MCF 10A (cell line): Measurements from ENCODE around the gene ZBP1. TPM values are rescaled to one million over a fixed set of nuclear protein-coding genes. Genes with fewer than 3 reads are reported as not detected.

Experiments used
- BruUV-seq: library from RNA; stranded (reverse); fragments of 400-500 nt; replicated peaks from 2 replicates; lab custom pipeline; 2021; lab: Mats Ljungman, UMichigan
- CTCF ChIA-PET: fragments of 300-600 bp; sonication (Branson Sonifier 250); formaldehyde crosslinking; extraction: SDS; loops from one replicate; lab custom pipeline; 2021; ENCODE audit warnings: antibody characterized with exemption, inconsistent platforms; lab: Yijun Ruan, JAX
- POLR2A ChIA-PET: fragments of 300-600, 350-650 bp; sonication (Branson Sonifier 250); formaldehyde crosslinking; extraction: SDS; loops from one replicate; lab custom pipeline; 2020; ENCODE audit warnings: antibody characterized with exemption, inconsistent platforms; lab: Yijun Ruan, JAX
- DNase-seq: peaks from one replicate; pipeline ENCODE4 v3.0.0-alpha.2; 2018; ENCODE audit not compliant: unreplicated experiment
- H3K27ac Mint-ChIP-seq: one replicate; pipeline ENCODE4 v1.8.0; 2022; ENCODE audit warnings: mild to moderate bottlenecking, low read depth, mixed read lengths; ENCODE audit not compliant: unreplicated experiment
- H3K27me3 Mint-ChIP-seq: one replicate; pipeline ENCODE4 v1.8.0; 2022; ENCODE audit warnings: mixed read lengths; ENCODE audit not compliant: insufficient read depth, unreplicated experiment
- H3K36me3 Mint-ChIP-seq: one replicate; pipeline ENCODE4 v1.8.0; 2022; ENCODE audit warnings: mild to moderate bottlenecking, moderate library complexity, mixed read lengths; ENCODE audit not compliant: insufficient read depth, unreplicated experiment
- H3K4me1 Mint-ChIP-seq: one replicate; pipeline ENCODE4 v1.8.0; 2022; ENCODE audit warnings: mixed read lengths; ENCODE audit not compliant: insufficient read depth, unreplicated experiment
- H3K4me3 Mint-ChIP-seq: one replicate; pipeline ENCODE4 v1.8.0; 2022; ENCODE audit warnings: mild to moderate bottlenecking, moderate library complexity, mixed read lengths; ENCODE audit not compliant: unreplicated experiment
- H3K9me3 Mint-ChIP-seq: one replicate; pipeline ENCODE4 v1.8.0; 2022; ENCODE audit warnings: mixed read lengths; ENCODE audit not compliant: unreplicated experiment
- intact Hi-C: fragments of 100-400 bp; cut with micrococcal nuclease; formaldehyde crosslinking; loops from 2 replicates; pipeline ENCODE4 v1.14.1; 2022
- total RNA-seq: library from RNA; stranded (reverse); gene quantifications from 2 replicates; pipeline ENCODE4 v1.2.3, GENCODE V29; 2022
- TF ChIP-seq, protein P1 (sequence below): fragments of 200-600 bp; IDR thresholded peaks from one replicate; pipeline ENCODE4 v1.8.0; 2022; ENCODE audit warnings: antibody characterized with exemption, mild to moderate bottlenecking; ENCODE audit not compliant: unreplicated experiment

Gene ZBP1
- total RNA-seq, 1 experiment from 2014 or later: not detected

DNA sequence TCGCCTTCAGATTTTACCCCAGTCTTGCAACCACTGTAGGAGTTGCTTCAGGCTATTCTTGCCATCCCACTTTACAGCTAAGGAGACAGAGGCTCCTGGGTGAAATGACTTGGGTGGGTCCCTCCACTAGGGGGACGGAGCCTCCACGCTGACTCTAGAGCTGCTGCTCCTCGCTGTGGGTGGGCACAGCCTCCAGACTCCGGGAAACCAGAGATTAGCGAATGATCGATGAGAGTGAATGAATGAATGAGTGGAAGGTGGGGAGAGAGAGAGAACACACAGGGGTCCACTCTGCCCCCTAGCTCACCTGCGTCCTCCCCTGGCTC lies 10.4 kb downstream of the ZBP1 start:
- DNase-seq: no peak
- intact Hi-C loops: no loop called here
- Mint-ChIP-seq H3K4me1 (no peaks in the 10 kb centered on the region), H3K9me3 (no peaks in the 10 kb centered on the region), H3K4me3 (no peak overlapping the region), H3K27me3 (peaks cover 63% of the 10 kb centered on the region), H3K27ac (no peak overlapping the region), H3K36me3 (no peaks in the 10 kb centered on the region)
- no TSS peak for BruUV-seq
- ChIA-PET POLR2A (no interaction called here), CTCF (interaction anchor here (0.6 to 1.2 kb wide), 4 partner anchors 114 to 602 kb away, joined by 3 to 4 read pairs (median 3); no protein-coding TSS in a partner anchor)
- TF ChIP-seq, protein P1, sequence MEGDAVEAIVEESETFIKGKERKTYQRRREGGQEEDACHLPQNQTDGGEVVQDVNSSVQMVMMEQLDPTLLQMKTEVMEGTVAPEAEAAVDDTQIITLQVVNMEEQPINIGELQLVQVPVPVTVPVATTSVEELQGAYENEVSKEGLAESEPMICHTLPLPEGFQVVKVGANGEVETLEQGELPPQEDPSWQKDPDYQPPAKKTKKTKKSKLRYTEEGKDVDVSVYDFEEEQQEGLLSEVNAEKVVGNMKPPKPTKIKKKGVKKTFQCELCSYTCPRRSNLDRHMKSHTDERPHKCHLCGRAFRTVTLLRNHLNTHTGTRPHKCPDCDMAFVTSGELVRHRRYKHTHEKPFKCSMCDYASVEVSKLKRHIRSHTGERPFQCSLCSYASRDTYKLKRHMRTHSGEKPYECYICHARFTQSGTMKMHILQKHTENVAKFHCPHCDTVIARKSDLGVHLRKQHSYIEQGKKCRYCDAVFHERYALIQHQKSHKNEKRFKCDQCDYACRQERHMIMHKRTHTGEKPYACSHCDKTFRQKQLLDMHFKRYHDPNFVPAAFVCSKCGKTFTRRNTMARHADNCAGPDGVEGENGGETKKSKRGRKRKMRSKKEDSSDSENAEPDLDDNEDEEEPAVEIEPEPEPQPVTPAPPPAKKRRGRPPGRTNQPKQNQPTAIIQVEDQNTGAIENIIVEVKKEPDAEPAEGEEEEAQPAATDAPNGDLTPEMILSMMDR: no peak

DNA sequence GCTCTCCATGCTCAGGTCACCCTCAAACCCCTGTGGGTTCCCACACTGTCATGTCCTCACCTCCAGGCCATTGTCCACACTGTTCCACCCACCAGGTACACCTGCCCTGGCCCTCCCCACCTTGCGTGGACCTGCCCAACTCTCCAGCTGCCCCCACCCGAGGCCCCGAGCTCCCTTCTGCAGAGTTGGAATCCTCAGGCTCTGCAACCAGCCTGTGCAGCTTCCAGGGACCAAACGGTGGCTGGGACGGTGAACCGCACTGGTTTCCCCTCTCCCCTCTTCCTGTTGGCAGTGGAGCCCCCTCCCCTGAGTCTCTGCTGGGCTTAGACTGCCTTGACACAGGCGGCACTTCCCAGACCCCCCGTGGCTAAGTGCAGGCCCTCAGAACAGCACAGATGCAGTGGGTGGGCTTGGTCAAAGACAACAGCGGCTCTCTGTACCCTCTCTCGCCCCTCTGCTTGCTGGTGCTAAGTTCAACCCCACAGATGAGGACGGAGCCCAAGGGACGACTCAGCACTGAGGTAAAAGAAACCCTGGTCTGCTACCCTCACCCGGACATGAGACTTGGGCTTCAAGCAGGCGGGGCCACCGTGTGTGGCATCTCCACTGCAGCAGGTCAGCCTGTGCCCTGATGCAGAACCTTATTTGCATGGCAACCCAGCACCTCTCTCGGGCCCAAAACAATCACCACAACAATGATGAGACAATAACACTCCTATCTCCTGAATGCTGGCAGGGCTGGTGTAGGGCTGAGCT lies 11.0 kb downstream of the ZBP1 start:
- H3K27me3 Mint-ChIP-seq: peaks cover 66% of the 10 kb centered on the region
- ChIA-PET POLR2A (no interaction called here), CTCF (interaction anchor here (0.6 to 1.2 kb wide), 4 partner anchors 114 to 603 kb away, joined by 3 to 4 read pairs (median 3); no protein-coding TSS in a partner anchor)
- no peaks in the 10 kb centered on the region for H3K9me3 Mint-ChIP-seq
- H3K27ac Mint-ChIP-seq: no peak overlapping the region
- intact Hi-C loops: no loop called here
- TF ChIP-seq, protein P1: no peak
- no peak overlapping the region for H3K4me3 Mint-ChIP-seq
- H3K4me1 Mint-ChIP-seq: no peaks in the 10 kb centered on the region
- BruUV-seq: no TSS peak
- H3K36me3 Mint-ChIP-seq: no peaks in the 10 kb centered on the region
- DNase-seq: no peak

DNA sequence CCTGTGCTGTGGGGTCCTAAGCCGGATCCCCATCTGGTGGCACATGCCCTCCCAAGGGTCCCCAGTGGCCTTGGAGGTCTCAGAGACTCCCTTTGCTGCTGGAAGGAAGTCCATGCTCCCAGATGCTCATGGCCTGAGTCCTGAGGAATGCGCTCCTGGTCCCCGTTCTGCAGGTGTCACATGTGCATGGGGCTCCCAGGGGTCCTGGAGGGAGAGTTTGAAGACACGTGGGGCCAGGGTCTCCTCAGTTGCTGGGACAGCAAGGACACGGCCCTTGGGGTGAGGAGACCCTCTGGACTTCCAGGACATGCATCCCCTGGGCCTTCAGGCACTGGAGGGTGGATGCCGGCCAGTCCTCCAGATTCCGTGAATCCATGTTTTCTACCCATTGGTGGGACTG lies 11.7 kb downstream of the ZBP1 start:
- H3K36me3 Mint-ChIP-seq: no peaks in the 10 kb centered on the region
- TF ChIP-seq, protein P1: no peak
- H3K27me3 Mint-ChIP-seq: peaks cover 66% of the 10 kb centered on the region
- ChIA-PET POLR2A (no interaction called here), CTCF (interaction anchor here (1.1 kb wide), 1 partner anchor 600 kb away, joined by 3 read pairs; no protein-coding TSS in a partner anchor)
- no peak overlapping the region for H3K4me3 Mint-ChIP-seq
- intact Hi-C loops: no loop called here
- H3K27ac Mint-ChIP-seq: no peak overlapping the region
- no peaks in the 10 kb centered on the region for H3K9me3 Mint-ChIP-seq
- no TSS peak for BruUV-seq
- no peaks in the 10 kb centered on the region for H3K4me1 Mint-ChIP-seq
- DNase-seq: no peak

DNA sequence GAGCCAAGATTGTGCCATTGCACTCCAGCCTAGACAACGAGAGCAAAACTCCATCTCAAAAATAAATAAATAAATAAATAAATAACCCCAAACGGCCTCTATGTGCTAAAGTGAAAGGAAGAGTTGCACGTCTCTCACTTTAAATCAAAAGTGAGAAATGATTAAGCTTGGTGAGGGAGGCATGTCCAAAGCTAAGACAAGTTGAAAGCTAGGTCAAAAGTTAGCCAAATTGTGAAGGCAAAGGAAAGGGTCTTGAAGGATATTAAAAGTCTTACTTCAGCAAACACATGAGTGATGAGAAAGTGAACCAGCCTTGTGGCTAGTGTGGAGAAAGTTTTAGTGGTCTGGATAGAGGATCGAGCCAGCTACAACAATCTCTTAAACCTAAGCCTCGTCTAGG lies 14.3 kb downstream of the ZBP1 start:
- TF ChIP-seq, protein P1: no peak
- Mint-ChIP-seq H3K4me1 (no peaks in the 10 kb centered on the region), H3K9me3 (no peaks in the 10 kb centered on the region), H3K27me3 (peaks cover 64% of the 10 kb centered on the region), H3K27ac (no peak overlapping the region), H3K36me3 (no peaks in the 10 kb centered on the region), H3K4me3 (no peak overlapping the region)
- DNase-seq: no peak
- no TSS peak for BruUV-seq
- CTCF ChIA-PET: interaction anchor here (0.6 to 1.8 kb wide), 8 partner anchors 9 to 607 kb away, joined by 3 to 19 read pairs (median 4); no protein-coding TSS in a partner anchor
- intact Hi-C loops: no loop called here
- POLR2A ChIA-PET: no interaction called here
